ENCODE results near the gene LINGO1. TPM values are rescaled to one million over a fixed set of nuclear protein-coding genes. Genes with fewer than 3 reads are reported as not detected.

The LINGO1 gene
- total RNA-seq, 4 donors from 2014 or later, result 0.13 to 0.87 (median 0.35) TPM

DNA sequence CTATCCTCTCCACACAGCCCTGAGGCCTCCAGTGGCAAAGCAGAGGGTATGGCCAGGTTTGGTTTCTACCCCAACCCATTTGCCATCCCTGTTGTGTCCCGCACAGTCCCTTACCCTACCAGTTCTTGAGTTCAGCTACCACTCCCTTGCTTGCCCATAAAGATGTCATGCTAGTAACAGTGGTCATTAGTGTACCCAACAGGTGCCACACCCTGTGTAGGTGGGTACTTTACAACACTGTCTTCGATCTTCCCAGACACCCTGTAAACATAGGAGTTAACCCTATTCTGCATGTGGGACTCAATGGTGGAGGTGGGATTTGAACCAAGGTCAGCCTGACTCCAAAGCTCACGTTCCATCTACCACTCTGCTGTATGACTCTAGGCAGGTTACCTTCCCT is 23.2 kb downstream of the LINGO1 start:
- 100% methylated on average over 1 of the region's 3 CpGs for WGBS, 2 donors (ENCODE audit: low coverage in 1 of 2)
- TF ChIP-seq POLR2AphosphoS5 (IDR thresholded peaks at IDR 0.05) (no peak), EP300 (IDR thresholded peaks at IDR 0.05) (no peak), CTCF (IDR thresholded peaks at IDR 0.05) (no peak), POLR2A (IDR thresholded peaks at IDR 0.05) (no peak)
- peaks cover 43% of the 10 kb centered on the region for H3K27me3 ChIP-seq
- ATAC-seq, result no peak
- no peaks in the 10 kb centered on the region for H3K9me3 ChIP-seq
- H3K36me3 ChIP-seq, result no peaks in the 10 kb centered on the region
- H3K4me3 ChIP-seq, result no peak overlapping the region
- no peak overlapping the region for H3K27ac ChIP-seq
- H3K4me1 ChIP-seq, result no peaks in the 10 kb centered on the region

GRCh38 chr15:77608774-77609173 is 23.9 kb downstream of the LINGO1 start:
- no peak overlapping the region for H3K27ac ChIP-seq
- H3K27me3 ChIP-seq, result peaks cover 43% of the 10 kb centered on the region
- 80% methylated on average over 1 of the region's 6 CpGs; no CpG with 5 or more reads in 1 of the 2 donors for WGBS, 2 donors (ENCODE audit: low coverage in 1 of 2)
- TF ChIP-seq CTCF (IDR thresholded peaks at IDR 0.05), result no peak
- TF ChIP-seq POLR2AphosphoS5 (IDR thresholded peaks at IDR 0.05), result no peak
- TF ChIP-seq POLR2A (IDR thresholded peaks at IDR 0.05), result no peak
- TF ChIP-seq EP300 (IDR thresholded peaks at IDR 0.05), result no peak
- no peaks in the 10 kb centered on the region for H3K4me1 ChIP-seq
- no peaks in the 10 kb centered on the region for H3K36me3 ChIP-seq
- H3K9me3 ChIP-seq, result no peaks in the 10 kb centered on the region
- ATAC-seq, result no peak
- no peak overlapping the region for H3K4me3 ChIP-seq

- 80% methylated on average over 1 of the region's 5 CpGs; no CpG with 5 or more reads in 1 of the 2 donors for WGBS, 2 donors (ENCODE audit: low coverage in 1 of 2)
- TF ChIP-seq EP300 (IDR thresholded peaks at IDR 0.05) (no peak), POLR2AphosphoS5 (IDR thresholded peaks at IDR 0.05) (no peak), CTCF (IDR thresholded peaks at IDR 0.05) (no peak), POLR2A (IDR thresholded peaks at IDR 0.05) (no peak)
Measured at GRCh38 chr15:77607894-77608261, 24.8 kb downstream of the LINGO1 start.

DNA sequence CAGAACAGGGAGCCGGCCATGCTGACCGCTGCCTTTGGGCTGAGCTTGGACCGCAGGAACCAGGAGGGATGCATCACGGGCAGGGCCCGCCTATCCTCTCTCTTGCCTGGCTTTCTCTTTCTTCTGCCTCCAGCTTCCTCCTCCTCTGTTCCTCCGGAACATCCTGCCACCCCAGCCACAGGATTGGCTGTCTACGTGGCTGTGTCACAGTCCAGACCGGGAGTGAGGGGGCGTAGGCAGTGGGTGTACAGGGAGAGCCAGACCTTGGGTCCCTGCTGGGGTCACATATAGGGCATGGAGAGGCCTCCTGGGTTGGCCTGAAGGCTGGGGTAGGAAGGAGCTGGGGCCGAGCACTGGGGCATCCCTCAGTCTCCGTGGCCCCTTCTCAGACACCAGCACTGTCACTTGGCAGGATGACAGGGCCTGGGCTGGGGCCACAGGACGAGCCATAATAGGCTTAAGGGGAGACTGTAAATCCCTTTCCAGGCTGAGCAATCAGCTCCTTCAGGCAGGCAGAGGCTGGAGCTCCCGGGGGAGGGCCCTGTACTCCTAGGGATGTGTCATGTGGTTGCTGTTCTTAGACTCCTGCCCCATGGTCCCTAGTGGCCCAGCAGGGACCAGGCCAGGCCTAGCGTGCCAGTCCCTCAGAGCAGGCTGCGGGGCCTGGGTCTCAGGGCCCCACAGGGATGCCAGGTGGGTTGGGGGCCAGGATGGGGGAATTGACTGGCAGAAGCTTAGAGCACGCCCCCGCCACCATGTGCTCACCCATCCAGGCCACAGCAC is 25.4 kb downstream of the LINGO1 start:
- no peak for ATAC-seq
- Histone ChIP-seq H3K9me3 (no peaks in the 10 kb centered on the region), H3K27me3 (peaks cover 32% of the 10 kb centered on the region), H3K36me3 (no peaks in the 10 kb centered on the region), H3K4me1 (no peaks in the 10 kb centered on the region), H3K27ac (peak overlapping the region in 1 of 4 donors; percentile 6), H3K4me3 (no peak overlapping the region)
- 46 to 69% methylated on average over 3 to 7 of the region's 17 CpGs for WGBS, 2 donors (ENCODE audit: low coverage in 1 of 2)
- TF ChIP-seq POLR2AphosphoS5 (IDR thresholded peaks at IDR 0.05) (no peak), POLR2A (IDR thresholded peaks at IDR 0.05) (no peak), EP300 (IDR thresholded peaks at IDR 0.05) (no peak), CTCF (IDR thresholded peaks at IDR 0.05) (no peak)

More at GRCh38 chr15:77607894-77608261, 24.8 kb downstream of the LINGO1 start:
- no peaks in the 10 kb centered on the region for H3K9me3 ChIP-seq
- no peak overlapping the region for H3K27ac ChIP-seq
- peaks cover 38% of the 10 kb centered on the region for H3K27me3 ChIP-seq
- no peak for ATAC-seq
- H3K4me1 ChIP-seq, result no peaks in the 10 kb centered on the region
- no peak overlapping the region for H3K4me3 ChIP-seq
- H3K36me3 ChIP-seq, result no peaks in the 10 kb centered on the region
